A549 (cell line): ENCODE measurements around the gene ATP6AP2. TPM values are rescaled to one million over a fixed set of nuclear protein-coding genes. Genes with fewer than 3 reads are reported as not detected.

Experiments used
- polyA plus RNA-seq, 4 experiments: library from polyadenylated mRNA; depleted of rRNA in 3 of 4; stranded (reverse); fragments of >200 nt; fragmentation: RNase III in 1 of 4; extraction: RNeasy Plus Mini Kit Qiagen cat#74134 plus additional on column Dnase treatment in 1 of 4; gene quantifications; 2 replicates in 3 of 4; 3 replicates in 1 of 4; pipeline ENCODE4 v1.2.3, GENCODE V29; 2011 to 2017
- small RNA-seq, 6 experiments: library from RNA; depleted of rRNA; stranded (forward); fragments of <200 nt; gene quantifications; one replicate each; pipeline ENCODE3, GENCODE V24; 2012

The ATP6AP2 gene
- polyA plus RNA-seq, 2 of the 4 experiments (the other 2 are of a cell fraction), result 133 to 202 TPM

Small RNA genes within 50 kb of the gene (small RNA-seq; reads per million reads assigned to genes)
- 0 reads per million in 6 experiments for gene RNU7-164P

Other genes with a start within 250 kb of the ATP6AP2 start
- not detected in 2 replicates for gene MPC1L, start 42.5 kb downstream of the ATP6AP2 start, polyA plus RNA-seq (2011; rRNA removed)
- not detected in 3 replicates for gene MPC1L, start 42.5 kb downstream of the ATP6AP2 start, polyA plus RNA-seq (2017; fragmentation: RNase III; extraction: RNeasy Plus Mini Kit Qiagen cat#74134 plus additional on column Dnase treatment)
- gene CXorf38, start 66.6 kb downstream of the ATP6AP2 start, polyA plus RNA-seq (2011; rRNA removed), result 12.5 and 14.3 TPM in 2 replicates
- gene CXorf38, start 66.6 kb downstream of the ATP6AP2 start, polyA plus RNA-seq (2017; fragmentation: RNase III; extraction: RNeasy Plus Mini Kit Qiagen cat#74134 plus additional on column Dnase treatment), result 9.6 to 9.8 TPM (median 9.8 TPM) in 3 replicates
- 62.0 and 82.6 TPM in 2 replicates for gene MED14, start 154.6 kb downstream of the ATP6AP2 start, polyA plus RNA-seq (2011; rRNA removed)
- gene MED14, start 154.6 kb downstream of the ATP6AP2 start, polyA plus RNA-seq (2017; fragmentation: RNase III; extraction: RNeasy Plus Mini Kit Qiagen cat#74134 plus additional on column Dnase treatment), result 22.5 to 26.8 TPM (median 23.5 TPM) in 3 replicates